HepG2 (cell line): Measurements from ENCODE around the gene C20orf144. TPM values are rescaled to one million over a fixed set of nuclear protein-coding genes. Genes with fewer than 3 reads are reported as not detected.

Source experiments
- CAMTA2 ChIP-seq: sonication (generic); formaldehyde crosslinking; IDR thresholded peaks from 2 replicates; pipeline ENCODE4 v1.4.0; 2020; ENCODE audit warnings: mild to moderate bottlenecking, missing genetic modification reagents, borderline replicate concordance
- CHCHD3 ChIP-seq: sonication (generic); formaldehyde crosslinking; IDR thresholded peaks from 2 replicates; pipeline ENCODE4 v1.8.0; 2022; ENCODE audit warnings: mild to moderate bottlenecking, missing genetic modification reagents, moderate library complexity
- FIP1L1 ChIP-seq: fragments of 200-400 bp; formaldehyde crosslinking; IDR thresholded peaks from 2 replicates; pipeline ENCODE4 v1.6.1; 2018; ENCODE audit warnings: low read depth, mild to moderate bottlenecking, low read length, moderate library complexity, borderline replicate concordance; ENCODE audit not compliant: insufficient read depth
- HNF1B ChIP-seq: sonication (generic); formaldehyde crosslinking; IDR thresholded peaks from 2 replicates; pipeline ENCODE4 v1.5.1; 2020; ENCODE audit warnings: mild to moderate bottlenecking, moderate library complexity, missing genetic modification reagents
- HNRNPK ChIP-seq: fragments of 200-400 bp; formaldehyde crosslinking; IDR thresholded peaks from 2 replicates; pipeline ENCODE4 v1.6.1; 2018; ENCODE audit warnings: low read length, low read depth, moderate library complexity, mild to moderate bottlenecking; ENCODE audit not compliant: poor library complexity, severe bottlenecking
- JUND ChIP-seq: sonication (generic); formaldehyde crosslinking; IDR thresholded peaks from 2 replicates; pipeline ENCODE4 v1.8.0; 2022; ENCODE audit warnings: mild to moderate bottlenecking, missing genetic modification reagents
- NFE2L1 ChIP-seq: sonication (generic); formaldehyde crosslinking; IDR thresholded peaks from 2 replicates; pipeline ENCODE4 v1.4.0; 2020; ENCODE audit warnings: missing genetic modification reagents, mild to moderate bottlenecking, borderline replicate concordance
- SNAPC2 ChIP-seq: sonication (generic); formaldehyde crosslinking; IDR thresholded peaks from 2 replicates; pipeline ENCODE4 v1.8.1; 2022; ENCODE audit warnings: mild to moderate bottlenecking, missing genetic modification reagents
- ZBTB38 ChIP-seq: sonication (generic); formaldehyde crosslinking; IDR thresholded peaks from 2 replicates; pipeline ENCODE4 v1.5.1; 2020; ENCODE audit warnings: mild to moderate bottlenecking, missing genetic modification reagents
- ZFP90 ChIP-seq: sonication (generic); formaldehyde crosslinking; IDR thresholded peaks from 2 replicates; pipeline ENCODE4 v1.8.0; 2022; ENCODE audit warnings: missing genetic modification reagents, mild to moderate bottlenecking, inconsistent platforms, borderline replicate concordance
- ZKSCAN8 ChIP-seq: IDR thresholded peaks from 2 replicates; pipeline ENCODE4 v1.6.1; 2016; ENCODE audit warnings: borderline replicate concordance, missing genetic modification reagents, missing compliant biosample characterization
- ZNF264 ChIP-seq: sonication (generic); formaldehyde crosslinking; IDR thresholded peaks from 2 replicates; pipeline ENCODE4 v1.4.0; 2020; ENCODE audit warnings: missing genetic modification reagents
- ZNF546 ChIP-seq: sonication (generic); formaldehyde crosslinking; conservative IDR thresholded peaks from 2 replicates; pipeline ENCODE4 v1.8.1; 2023; ENCODE audit warnings: mild to moderate bottlenecking, missing genetic modification reagents
- ZNF577 ChIP-seq: sonication (generic); formaldehyde crosslinking; IDR thresholded peaks from 2 replicates; pipeline ENCODE4 v1.4.0; 2020; ENCODE audit warnings: mild to moderate bottlenecking, low read depth, missing genetic modification reagents, borderline replicate concordance
- ZNF598 ChIP-seq: sonication (generic); formaldehyde crosslinking; IDR thresholded peaks from 2 replicates; pipeline ENCODE4 v1.5.1; 2020; ENCODE audit warnings: mild to moderate bottlenecking, missing genetic modification reagents, borderline replicate concordance
- ZNF850 ChIP-seq: sonication (generic); formaldehyde crosslinking; conservative IDR thresholded peaks from 2 replicates; pipeline ENCODE4 v1.9.0; 2021; ENCODE audit warnings: mild to moderate bottlenecking, missing genetic modification reagents
- polyA plus RNA-seq, 8 experiments: library from polyadenylated mRNA; depleted of rRNA in 3 of 8; stranded (reverse) in 7 of 8; unstranded in 1 of 8; fragments of >200 nt; fragmentation: Illumina TruSeq in 4 of 8; extraction: Trizol in 4 of 8; gene quantifications; 2 replicates each; pipeline versions ENCODE4 v1.2.1 to v1.2.3, GENCODE V29; 2011 to 2016; ENCODE audit warnings: low read depth in 4 of 8, missing spikeins in 1 of 8, mixed read lengths in 1 of 8; ENCODE audit not compliant: insufficient read depth in 1 of 8
- total RNA-seq, 5 experiments: library from RNA; depleted of rRNA; stranded (reverse); fragments of >200 nt; fragmentation: Illumina TruSeq; extraction: Trizol; gene quantifications; 2 replicates each; pipeline ENCODE4 v1.2.3, GENCODE V29; 2016; ENCODE audit warnings: low read depth in 1 of 5
- TF ChIP-seq, protein P1 (sequence below): sonication (generic); formaldehyde crosslinking; IDR thresholded peaks from 2 replicates; pipeline ENCODE4 v1.4.0; 2020; ENCODE audit warnings: mild to moderate bottlenecking, missing genetic modification reagents
- TF ChIP-seq, protein P2 (sequence below): sonication (generic); formaldehyde crosslinking; IDR thresholded peaks from 2 replicates; pipeline ENCODE4 v1.8.0; 2022; ENCODE audit warnings: missing genetic modification reagents, mild to moderate bottlenecking, moderate library complexity, borderline replicate concordance
- TF ChIP-seq, protein P3 (sequence below): sonication (generic); formaldehyde crosslinking; IDR thresholded peaks from 2 replicates; pipeline ENCODE4 v1.8.0; 2022; ENCODE audit warnings: mild to moderate bottlenecking, missing genetic modification reagents
- TF ChIP-seq, protein P4 (sequence below): sonication (generic); formaldehyde crosslinking; conservative IDR thresholded peaks from 2 replicates; pipeline ENCODE4 v1.5.0; 2020; ENCODE audit warnings: missing genetic modification reagents

The C20orf144 gene
- total and polyA plus RNA-seq, 2 of the 13 experiments (the other 11 are each of a cell fraction or from before 2014, with no cell fraction given), result 0.09 to 0.16 TPM

DNA sequence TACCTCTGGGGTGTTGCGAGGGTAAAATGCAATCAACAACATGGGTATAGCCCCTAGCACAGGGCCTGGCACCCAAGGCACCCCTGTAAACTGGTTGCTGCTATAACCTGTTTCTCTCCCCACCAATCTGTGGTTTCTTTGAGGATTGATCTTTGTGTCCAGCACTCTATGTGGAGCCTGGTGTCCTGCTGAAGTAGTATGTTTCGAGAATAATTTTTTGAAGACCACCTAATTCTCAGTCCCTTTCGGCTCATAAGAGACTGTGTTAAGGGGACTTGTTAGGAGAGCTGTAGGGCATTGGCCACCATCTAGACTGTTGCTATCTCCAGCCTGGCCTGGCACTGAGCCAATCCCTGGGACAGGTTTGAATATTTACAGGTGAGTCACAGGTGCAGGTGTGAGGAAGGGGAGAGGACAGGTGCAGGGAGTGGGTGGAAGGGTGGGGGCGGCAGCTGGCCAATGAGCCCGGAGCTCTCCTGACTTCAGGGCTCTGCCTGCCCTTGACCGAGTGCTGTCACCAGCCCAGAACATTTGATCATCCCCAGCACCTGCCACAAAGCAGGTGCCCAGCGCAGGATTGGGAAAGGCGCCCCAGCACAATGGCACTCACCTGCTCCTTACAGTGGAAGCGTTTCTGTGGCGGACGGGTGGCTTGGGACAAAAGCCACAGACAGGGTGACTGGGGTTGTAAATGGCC lies 8.1 kb upstream of the C20orf144 start (continued):
- TF ChIP-seq HNF1B (CRISPR knock-in tag), result 0 out of 2 replicates have a peak, but pooled peaks have one; percentile 4
- TF ChIP-seq CAMTA2, result no peak
- no peak for TF ChIP-seq FIP1L1
- no peak for TF ChIP-seq ZNF546
- TF ChIP-seq JUND (CRISPR knock-in tag), result no peak
- TF ChIP-seq ZNF577 (CRISPR knock-in tag), result no peak
- TF ChIP-seq ZNF850 (CRISPR knock-in tag), result no peak
- TF ChIP-seq ZBTB38 (CRISPR knock-in tag), result no peak
- TF ChIP-seq, protein P1, sequence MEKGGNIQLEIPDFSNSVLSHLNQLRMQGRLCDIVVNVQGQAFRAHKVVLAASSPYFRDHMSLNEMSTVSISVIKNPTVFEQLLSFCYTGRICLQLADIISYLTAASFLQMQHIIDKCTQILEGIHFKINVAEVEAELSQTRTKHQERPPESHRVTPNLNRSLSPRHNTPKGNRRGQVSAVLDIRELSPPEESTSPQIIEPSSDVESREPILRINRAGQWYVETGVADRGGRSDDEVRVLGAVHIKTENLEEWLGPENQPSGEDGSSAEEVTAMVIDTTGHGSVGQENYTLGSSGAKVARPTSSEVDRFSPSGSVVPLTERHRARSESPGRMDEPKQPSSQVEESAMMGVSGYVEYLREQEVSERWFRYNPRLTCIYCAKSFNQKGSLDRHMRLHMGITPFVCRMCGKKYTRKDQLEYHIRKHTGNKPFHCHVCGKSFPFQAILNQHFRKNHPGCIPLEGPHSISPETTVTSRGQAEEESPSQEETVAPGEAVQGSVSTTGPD, result no peak
- no peak for TF ChIP-seq ZNF598 (CRISPR knock-in tag)
- TF ChIP-seq ZKSCAN8 (CRISPR knock-in tag), result no peak
- TF ChIP-seq CHCHD3 (CRISPR knock-in tag), result no peak
- no peak for TF ChIP-seq ZNF264 (CRISPR knock-in tag)
- TF ChIP-seq, protein P2, sequence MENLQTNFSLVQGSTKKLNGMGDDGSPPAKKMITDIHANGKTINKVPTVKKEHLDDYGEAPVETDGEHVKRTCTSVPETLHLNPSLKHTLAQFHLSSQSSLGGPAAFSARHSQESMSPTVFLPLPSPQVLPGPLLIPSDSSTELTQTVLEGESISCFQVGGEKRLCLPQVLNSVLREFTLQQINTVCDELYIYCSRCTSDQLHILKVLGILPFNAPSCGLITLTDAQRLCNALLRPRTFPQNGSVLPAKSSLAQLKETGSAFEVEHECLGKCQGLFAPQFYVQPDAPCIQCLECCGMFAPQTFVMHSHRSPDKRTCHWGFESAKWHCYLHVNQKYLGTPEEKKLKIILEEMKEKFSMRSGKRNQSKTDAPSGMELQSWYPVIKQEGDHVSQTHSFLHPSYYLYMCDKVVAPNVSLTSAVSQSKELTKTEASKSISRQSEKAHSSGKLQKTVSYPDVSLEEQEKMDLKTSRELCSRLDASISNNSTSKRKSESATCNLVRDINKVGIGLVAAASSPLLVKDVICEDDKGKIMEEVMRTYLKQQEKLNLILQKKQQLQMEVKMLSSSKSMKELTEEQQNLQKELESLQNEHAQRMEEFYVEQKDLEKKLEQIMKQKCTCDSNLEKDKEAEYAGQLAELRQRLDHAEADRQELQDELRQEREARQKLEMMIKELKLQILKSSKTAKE, result no peak
- TF ChIP-seq, protein P3, sequence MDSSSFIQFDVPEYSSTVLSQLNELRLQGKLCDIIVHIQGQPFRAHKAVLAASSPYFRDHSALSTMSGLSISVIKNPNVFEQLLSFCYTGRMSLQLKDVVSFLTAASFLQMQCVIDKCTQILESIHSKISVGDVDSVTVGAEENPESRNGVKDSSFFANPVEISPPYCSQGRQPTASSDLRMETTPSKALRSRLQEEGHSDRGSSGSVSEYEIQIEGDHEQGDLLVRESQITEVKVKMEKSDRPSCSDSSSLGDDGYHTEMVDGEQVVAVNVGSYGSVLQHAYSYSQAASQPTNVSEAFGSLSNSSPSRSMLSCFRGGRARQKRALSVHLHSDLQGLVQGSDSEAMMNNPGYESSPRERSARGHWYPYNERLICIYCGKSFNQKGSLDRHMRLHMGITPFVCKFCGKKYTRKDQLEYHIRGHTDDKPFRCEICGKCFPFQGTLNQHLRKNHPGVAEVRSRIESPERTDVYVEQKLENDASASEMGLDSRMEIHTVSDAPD, result 0 out of 2 replicates have a peak, but pooled peaks have one; percentile 44
- no peak for TF ChIP-seq HNRNPK
- TF ChIP-seq, protein P4, sequence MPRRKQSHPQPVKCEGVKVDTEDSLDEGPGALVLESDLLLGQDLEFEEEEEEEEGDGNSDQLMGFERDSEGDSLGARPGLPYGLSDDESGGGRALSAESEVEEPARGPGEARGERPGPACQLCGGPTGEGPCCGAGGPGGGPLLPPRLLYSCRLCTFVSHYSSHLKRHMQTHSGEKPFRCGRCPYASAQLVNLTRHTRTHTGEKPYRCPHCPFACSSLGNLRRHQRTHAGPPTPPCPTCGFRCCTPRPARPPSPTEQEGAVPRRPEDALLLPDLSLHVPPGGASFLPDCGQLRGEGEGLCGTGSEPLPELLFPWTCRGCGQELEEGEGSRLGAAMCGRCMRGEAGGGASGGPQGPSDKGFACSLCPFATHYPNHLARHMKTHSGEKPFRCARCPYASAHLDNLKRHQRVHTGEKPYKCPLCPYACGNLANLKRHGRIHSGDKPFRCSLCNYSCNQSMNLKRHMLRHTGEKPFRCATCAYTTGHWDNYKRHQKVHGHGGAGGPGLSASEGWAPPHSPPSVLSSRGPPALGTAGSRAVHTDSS (CRISPR knock-in tag), result 0 out of 2 replicates have a peak, but pooled peaks have one; percentile 44
- TF ChIP-seq NFE2L1 (CRISPR knock-in tag), result no peak
- TF ChIP-seq ZFP90, result 0 out of 2 replicates have a peak, but pooled peaks have one; percentile 16
- TF ChIP-seq SNAPC2 (CRISPR knock-in tag), result 0 out of 2 replicates have a peak, but pooled peaks have one; percentile 65
